ENCODE results near the gene ZNF507.
"Not testable (repeated sequence)": the region's sequence is repeated elsewhere in the genome, so short reads cannot be mapped to it uniquely, and the experiment has no call there.

Gene ZNF507

GRCh38 chr19:32368787-32369186 is 23.4 kb downstream of the ZNF507 start:
- DNase-seq (ENCODE audit: low spot score), result no peak

DNA sequence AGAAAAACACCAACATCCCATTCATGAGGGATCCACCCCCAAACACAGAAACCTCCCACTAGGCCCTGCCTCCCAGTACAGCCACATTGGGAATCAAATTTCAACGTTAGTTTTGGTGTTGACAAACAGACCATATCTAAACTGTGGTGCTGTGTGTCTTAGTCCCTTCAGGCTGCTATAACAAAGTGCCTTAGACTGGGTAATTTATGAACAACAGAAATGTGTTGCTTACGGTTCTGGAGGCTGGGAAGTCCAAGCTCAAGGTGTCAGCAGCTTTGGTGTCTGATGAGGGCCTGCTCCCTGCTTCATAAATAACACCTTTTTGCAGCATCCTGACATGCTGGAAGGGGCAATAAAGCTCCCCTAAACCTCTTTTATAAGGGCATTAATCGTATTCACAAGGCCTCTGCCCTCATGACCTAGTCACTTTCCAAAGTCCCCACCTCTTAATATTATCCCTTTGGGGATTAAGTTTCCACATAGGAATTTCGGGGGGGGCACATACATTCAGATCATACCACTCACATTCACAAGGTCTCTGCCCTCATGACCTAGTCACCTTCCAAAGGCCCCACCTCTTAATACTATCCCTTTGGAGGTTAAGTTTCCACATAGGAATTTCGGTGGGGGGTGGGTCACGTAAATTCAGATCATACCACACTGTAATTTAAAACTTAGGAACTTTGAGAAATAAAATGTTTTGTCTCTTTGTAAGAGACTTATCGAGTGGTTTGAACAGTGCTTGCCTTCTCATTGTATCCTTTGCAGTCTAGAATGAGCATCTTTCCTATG is 27.5 kb downstream of the ZNF507 start:
- DNase-seq (ENCODE audit: low spot score), result no peak

DNA sequence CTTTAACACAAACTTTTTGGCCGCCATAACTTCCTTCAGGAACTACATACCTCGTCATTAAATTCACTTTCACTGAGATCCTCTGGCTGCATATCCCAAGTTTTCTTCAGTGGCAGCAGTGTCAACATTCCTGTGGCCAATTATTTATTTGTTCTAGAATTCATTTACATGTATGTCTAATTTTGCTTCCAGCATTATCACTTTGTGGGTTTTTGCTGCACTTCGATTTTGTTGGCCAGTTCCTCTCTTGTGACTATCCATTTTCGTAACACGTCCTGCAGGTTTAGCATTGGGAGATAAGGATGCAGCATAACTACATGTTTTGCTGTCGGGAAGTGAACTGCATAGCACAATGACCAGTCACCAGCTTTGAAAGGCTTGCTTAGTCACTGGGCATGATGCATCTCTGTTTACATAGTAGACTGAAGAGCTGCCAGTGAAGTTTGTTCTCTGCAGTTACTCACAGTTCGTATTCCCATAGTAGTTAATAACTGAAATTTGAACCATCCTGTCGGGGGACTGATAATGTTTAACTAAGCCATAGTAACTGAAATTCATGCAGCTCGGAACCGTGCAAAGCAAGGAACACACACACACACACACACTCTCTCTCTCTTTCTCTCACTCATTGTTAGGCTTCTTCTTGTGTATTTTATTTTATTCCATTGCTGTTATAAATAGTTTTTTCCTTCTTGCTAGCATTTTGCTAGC is 28.3 kb downstream of the ZNF507 start:
- no peak for DNase-seq (ENCODE audit: low spot score)

- not testable (repeated sequence) for DNase-seq (ENCODE audit: low spot score)
These were observed 29.0 kb downstream of the ZNF507 start for GRCh38 chr19:32374362-32374761.

- DNase-seq (ENCODE audit: low spot score), result not testable (repeated sequence)
These were observed 31.7 kb downstream of the ZNF507 start for GRCh38 chr19:32377088-32377487.

DNA sequence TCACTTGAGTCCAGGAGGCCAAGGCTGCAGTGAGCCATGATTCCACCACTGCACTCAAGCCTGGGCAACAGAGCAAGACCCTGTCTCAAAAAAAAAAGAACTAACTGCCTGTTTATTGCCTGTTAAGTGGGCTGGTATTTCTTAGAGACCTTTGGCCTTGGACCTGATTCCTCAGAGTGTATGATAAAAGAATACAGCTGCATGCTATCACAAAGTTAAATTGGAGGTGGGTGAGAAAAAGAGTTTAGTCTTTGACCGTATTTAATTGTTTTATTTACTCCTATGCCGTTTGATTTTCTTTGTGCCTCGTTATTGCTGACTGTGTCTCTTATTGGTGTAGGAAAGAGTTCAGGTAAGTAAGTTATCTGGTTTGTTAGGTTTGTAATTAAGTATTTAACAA is 34.9 kb downstream of the ZNF507 start:
- no peak for DNase-seq (ENCODE audit: low spot score)

- no peak for DNase-seq (ENCODE audit: low spot score)
These were observed 42.4 kb downstream of the ZNF507 start for GRCh38 chr19:32387701-32388392.

DNA sequence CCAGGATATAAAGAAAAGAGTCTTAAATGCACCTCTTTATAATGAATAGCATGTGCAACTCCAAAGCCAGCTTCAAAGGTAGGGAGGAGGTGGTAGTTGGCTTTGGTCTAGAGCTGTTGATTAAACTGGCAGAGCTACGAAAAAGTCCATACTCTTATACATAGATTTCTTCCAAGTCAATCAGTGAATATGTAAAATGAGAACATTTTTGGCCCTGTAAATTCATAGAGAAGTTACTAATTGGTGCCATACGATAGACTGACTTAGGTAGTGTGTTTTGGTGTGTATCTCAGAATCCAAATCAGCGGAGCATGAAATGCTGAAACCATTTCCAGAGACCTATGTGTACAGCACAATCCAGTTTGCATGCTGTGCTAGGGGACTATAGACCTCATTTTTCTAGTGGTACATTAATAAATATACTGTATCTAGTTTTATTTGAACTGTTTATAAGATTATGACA is 43.0 kb downstream of the ZNF507 start:
- no peak for DNase-seq (ENCODE audit: low spot score)

GRCh38 chr19:32392901-32393300 is 47.5 kb downstream of the ZNF507 start:
- DNase-seq (ENCODE audit: low spot score), result no peak

DNA sequence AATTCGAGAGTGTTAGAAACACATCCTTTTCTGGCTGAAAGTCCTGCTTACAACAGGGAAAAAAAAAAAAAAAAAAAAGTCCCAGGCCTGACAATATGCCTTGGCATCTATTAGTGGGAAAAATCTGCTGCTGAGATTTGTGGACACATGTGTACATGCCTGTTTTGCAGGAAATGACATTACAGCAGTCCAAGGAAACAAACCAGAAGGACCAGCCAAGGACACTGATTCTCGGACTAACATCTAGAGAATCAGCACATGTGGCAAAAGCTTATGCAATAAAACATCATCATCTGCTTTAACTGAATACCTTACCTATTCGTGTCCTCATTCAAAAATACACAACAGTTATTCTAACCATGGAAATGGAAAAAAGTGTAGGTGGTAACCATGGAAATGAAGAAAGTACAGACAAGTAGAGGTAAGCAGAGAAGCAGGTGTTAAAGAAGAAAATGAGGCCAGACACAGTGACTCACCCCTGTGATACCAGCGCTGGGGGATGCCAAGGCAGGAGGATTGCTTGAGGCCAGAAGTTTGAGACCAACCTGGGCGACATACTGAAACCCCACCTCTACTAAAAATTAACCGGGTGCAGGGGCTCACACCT is 50.7 kb downstream of the ZNF507 start:
- no peak for DNase-seq (ENCODE audit: low spot score)

DNA sequence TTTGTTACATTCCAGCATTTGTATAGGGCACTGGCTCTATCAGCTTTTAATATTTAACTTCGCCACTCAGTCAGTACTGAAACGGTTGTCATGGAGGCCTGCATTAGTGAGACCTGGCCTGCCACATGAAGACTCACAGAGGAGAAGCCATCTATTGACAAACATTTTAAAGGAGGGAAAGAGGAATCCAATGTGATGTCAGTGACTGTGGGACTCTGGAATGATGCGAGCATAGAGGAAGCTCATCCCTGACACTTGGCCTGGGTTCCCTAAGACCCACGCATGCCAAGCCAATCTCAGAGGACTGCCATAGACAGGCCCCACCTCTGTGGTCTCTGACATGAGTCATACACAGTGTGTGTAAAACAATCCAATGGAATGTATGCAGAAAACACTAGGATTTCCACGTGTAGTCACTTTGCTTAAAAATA is 52.3 kb downstream of the ZNF507 start:
- no peak for DNase-seq (ENCODE audit: low spot score)

DNA sequence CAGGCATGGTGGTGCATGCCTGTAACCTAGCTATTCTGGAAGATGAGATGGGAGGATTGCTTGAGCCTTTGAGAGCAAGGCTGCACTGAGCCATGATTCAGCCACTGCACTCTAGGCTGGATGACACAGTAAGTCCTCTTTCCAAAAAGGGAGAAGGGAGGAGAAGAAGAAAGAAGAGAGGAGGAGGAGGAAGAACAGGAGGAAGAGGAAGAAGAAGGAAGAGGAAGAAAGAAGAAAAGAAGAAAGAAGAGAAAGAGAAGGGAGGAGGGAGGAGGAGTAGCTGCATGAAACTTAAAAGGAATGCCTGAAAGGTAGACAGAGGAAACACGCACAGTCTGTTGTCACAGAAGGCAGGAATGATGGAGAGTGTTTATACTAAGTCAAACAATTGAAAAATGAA is 56.6 kb downstream of the ZNF507 start:
- no peak for DNase-seq (ENCODE audit: low spot score)

DNA sequence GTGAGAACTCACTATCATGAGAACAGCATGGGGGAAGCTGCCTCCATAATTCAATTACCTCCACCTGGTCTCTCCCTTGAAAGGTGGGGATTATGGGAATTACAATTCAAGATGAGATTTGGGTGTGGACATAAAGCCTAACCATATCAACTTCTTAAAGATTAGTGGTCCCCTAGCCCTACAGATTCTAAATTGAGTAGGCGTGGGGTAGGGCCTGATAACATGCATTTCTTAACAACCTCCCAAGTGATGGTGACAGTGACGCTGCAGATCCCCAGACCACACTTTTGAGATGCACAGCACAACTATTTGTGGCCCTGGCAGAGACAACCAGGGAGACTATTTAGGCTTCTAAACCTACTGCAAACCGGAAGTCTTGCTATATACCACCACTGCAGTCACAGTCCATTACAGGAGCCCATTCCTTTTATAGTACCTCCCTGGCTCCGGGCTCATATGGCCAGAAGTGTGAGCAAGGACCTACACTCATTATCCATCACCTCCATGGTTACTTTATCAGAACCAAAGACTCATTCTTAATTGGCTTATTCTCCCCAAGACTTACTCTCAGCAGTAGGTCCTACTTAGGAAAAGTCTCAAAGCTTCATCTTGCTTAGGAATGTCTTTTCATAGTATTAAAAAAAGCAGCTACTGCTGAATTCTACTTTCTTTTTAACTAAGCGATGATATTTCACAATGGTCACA is 58.0 kb downstream of the ZNF507 start:
- DNase-seq (ENCODE audit: low spot score), result no peak

DNA sequence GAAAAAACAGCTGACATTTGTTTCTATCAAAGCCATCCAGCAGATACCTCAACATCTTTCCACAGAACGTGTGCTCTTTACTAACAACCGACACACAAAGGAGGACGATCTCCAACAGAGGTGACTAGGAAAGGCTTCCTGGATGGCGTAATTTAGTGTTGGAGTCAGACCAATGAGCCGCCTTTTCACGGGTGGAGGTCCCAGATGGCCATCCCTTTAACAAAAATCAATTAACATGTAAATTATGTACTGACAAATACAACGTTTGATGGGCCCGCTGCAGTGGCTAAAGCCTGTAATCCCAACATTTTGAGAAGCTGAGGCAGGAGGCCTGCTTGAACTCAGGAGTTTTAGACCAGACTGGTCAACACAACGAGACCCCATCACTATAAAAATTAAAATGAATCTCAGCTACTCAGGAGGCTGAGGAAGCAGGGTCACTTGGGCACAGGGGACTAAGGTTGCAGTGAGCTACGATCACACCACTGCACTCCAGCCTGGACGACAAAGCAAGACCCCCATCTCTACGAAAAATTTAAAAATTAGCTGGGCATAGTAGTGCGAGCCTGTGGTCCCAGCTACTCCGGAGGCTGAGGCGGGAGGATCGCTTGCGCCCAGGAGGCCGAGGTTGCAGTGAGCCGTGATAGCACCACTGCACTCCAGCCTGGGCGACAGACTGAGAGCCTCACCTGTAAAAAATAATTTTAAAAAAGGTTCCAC is 59.0 kb downstream of the ZNF507 start:
- DNase-seq (ENCODE audit: low spot score), result no peak

GRCh38 chr19:32404933-32405430 is 59.6 kb downstream of the ZNF507 start:
- peak; percentile 1 for DNase-seq (ENCODE audit: low spot score)

GRCh38 chr19:32405431-32406160 is 60.2 kb downstream of the ZNF507 start, which contains the start of gene DPY19L3:
Gene DPY19L3 (plus strand): TSS chr19:32405770. CDS start chr19:32408254, 2,484 bp downstream.
- peak; percentile 86 for DNase-seq (ENCODE audit: low spot score)

DNA sequence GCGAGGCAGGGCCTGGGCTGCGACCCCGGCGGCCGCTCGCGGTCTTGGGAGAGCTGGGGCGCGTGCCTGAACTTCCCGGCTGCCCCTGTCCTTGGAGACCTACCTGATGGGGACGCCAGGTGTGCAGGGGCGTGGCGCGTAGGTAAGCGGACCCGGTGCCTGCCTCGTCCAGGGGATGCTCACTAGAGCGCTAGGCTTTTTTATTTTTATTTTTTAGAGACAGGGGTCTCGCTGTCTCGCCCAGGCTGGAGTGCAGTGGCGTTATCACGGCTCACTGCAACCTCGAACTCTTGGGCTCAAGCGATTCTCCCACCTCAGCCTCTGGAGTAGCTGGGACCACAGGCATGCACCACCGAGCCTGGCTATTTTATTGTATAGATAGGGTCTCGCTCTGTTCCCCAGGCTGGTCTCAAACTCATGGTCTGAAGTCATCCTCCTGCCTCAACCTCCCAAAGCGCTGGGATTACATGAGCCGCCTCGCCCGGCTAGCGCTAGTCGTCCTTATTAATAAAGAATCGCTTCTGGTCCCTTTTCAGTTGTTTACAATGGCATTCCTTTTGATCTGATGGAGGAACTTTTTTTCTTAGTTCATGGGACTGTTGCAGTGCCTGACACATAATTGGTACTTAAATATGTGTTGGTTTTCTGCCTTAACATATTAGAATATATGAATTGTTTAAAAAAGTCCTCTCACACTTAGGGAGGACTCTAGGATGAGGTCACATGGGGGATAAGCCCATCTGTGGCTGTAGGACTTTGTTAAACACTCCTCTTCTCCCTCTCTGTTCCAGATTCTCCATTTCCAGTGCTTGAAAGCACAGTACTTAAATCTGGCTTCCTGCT is 61.0 kb downstream of the ZNF507 start:
- DNase-seq (ENCODE audit: low spot score), result no peak

- DNase-seq (ENCODE audit: low spot score), result no peak
These were observed 61.9 kb downstream of the ZNF507 start for GRCh38 chr19:32407004-32407992.

Measured in CD4-positive, alpha-beta T cell treated with Interleukin-15 for 4 hours (primary cell).